Measurements from ENCODE around the gene ZNF143. TPM values are rescaled to one million over a fixed set of nuclear protein-coding genes. Genes with fewer than 3 reads are reported as not detected.
A peak's percentile ranks its signal among the peaks of the same experiment; 100 is the strongest.
"Not testable (repeated sequence)": the region's sequence is repeated elsewhere in the genome, so short reads cannot be mapped to it uniquely, and the experiment has no call there.

ZNF143 gene
- total RNA-seq, 1 experiment from 2014 or later, result 35.8 TPM

DNA sequence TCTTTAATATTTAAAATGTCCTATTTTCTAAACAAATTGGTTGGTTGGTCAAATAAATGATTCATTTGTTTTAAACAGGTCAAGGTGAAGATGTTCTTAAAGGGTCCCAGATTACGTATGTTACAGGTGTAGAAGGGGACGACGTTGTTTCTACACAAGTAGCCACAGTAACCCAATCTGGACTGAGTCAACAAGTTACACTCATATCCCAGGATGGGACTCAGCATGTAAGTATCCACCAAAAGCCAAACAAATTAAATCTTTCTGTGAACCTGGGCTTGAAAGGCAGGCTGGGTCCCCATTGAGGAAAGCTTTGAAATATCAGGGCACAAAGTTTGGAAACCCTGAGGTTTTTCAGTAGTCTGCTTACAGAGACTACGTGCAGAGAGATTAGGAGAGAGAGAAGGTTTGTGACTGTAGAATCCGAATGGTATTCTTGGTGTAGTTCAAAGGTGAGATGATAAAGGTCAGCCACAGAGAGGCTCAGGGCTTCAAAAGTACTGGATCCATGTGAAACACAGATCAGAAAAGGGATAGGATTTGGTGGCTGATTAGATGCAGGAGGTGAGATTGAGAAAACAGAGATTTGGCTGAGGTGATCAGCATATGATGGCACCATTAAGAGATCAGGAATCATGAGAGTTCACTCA, 51.7 kb downstream of the ZNF143 start (continued):
- TF ChIP-seq MAX (CRISPR knock-in tag; IDR thresholded peaks at IDR 0.05) (no peak), TEAD4 (CRISPR knock-in tag; IDR thresholded peaks at IDR 0.05) (no peak), ZNF512 (CRISPR knock-in tag; IDR thresholded peaks at IDR 0.05; ENCODE audit: borderline replicate concordance) (no peak), ESRRA (CRISPR knock-in tag; IDR thresholded peaks at IDR 0.05; ENCODE audit: borderline replicate concordance) (no peak), ATF2 (CRISPR knock-in tag; IDR thresholded peaks at IDR 0.05; ENCODE audit: borderline replicate concordance, low read depth) (no peak), ZNF532 (CRISPR knock-in tag; IDR thresholded peaks at IDR 0.05; ENCODE audit: borderline replicate concordance) (no peak), ETV6 (CRISPR knock-in tag; IDR thresholded peaks at IDR 0.05) (no peak), ZNF263 (CRISPR knock-in tag; IDR thresholded peaks at IDR 0.05; ENCODE audit: low read depth) (no peak)

DNA sequence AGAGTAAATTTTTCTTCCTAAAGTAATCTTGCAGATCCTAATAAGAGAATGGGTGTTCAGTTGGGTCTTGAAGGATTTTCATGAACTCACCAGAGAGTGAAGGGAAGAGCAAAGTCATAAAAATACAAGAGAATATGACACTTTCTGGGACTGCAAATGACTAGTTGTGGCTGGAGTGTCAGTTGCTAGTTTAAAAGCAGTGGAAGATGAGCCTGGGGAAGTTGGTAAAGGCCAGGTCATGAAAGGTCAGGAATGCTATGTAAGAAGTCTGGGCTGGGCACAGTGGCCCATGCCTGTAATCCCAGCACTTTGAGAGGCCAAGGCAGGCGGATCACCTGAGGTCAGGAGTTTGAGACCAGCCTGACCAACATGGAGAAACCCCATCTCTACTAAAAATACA, 53.8 kb downstream of the ZNF143 start:
- H3K36me3 Mint-ChIP-seq, result peaks cover 57% of the 10 kb centered on the region
- H3K27me3 Mint-ChIP-seq (ENCODE audit: low read depth); H3K9me3 Mint-ChIP-seq; ATAC-seq; DNase-seq (ENCODE audit: low spot score); CTCF ChIA-PET; POLR2A ChIA-PET; H3K4me3 Mint-ChIP-seq: not testable (repeated sequence)
- H3K4me1 Mint-ChIP-seq, result peaks cover 17% of the 10 kb centered on the region
- peak overlapping the region; percentile 21; the same call in 1 of the 2 replicates for H3K27ac Mint-ChIP-seq

- POLR2A ChIA-PET, result no interaction called here
- DNase-seq (ENCODE audit: low spot score) (peak; percentile 44), ATAC-seq (peak; percentile 84)
- Mint-ChIP-seq H3K36me3 (peaks cover 52% of the 10 kb centered on the region), H3K27ac (no peak overlapping the region), H3K9me3 (peaks cover 3% of the 10 kb centered on the region), H3K4me1 (peaks cover 20% of the 10 kb centered on the region), H3K27me3 (ENCODE audit: low read depth) (no peaks in the 10 kb centered on the region), H3K4me3 (no peak overlapping the region)
- CTCF ChIA-PET, result interaction anchor here (2.2 to 2.4 kb wide), 2 partner anchors 10 to 19 kb away, joined by 9 to 20 read pairs; no protein-coding TSS in a partner anchor
- TF ChIP-seq SMAD3 (CRISPR knock-in tag; IDR thresholded peaks at IDR 0.05; ENCODE audit: borderline replicate concordance) (no peak), FOXJ3 (CRISPR knock-in tag; IDR thresholded peaks at IDR 0.05; ENCODE audit: borderline replicate concordance) (no peak)
Measured at GRCh38 chr11:9516113-9516512, 55.3 kb downstream of the ZNF143 start.

DNA sequence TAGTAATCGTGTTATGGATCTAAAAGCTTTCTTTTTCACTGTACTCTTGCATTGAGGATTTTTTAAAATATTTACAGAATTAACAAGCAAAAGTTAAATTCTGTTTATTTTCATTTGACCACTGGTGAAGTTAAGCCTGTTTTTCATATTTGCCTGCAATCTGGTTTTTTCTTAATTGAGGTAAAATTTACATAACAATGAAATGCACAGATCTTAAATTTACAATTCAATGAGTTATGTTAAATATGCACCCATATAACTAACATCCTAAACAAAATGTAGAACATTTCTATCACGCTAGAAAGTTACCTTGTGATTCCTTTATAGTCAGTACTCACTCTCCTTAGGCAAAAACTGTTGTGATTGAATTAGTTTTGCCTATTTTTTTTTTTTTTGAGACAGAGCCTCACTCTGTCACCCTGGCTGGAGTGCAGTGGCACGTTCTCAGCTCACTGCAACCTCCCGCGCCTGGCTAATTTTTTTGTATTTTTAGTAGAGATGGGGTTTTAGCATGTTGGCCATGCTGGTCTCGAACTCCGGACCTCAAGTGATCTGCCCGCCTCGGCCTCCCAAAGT, 58.1 kb downstream of the ZNF143 start:
- CTCF ChIA-PET, result interaction anchor here (0.7 to 1.4 kb wide), 4 partner anchors 12 to 229 kb away, joined by 3 to 13 read pairs (median 6); no protein-coding TSS in a partner anchor
- Mint-ChIP-seq H3K4me1 (peaks cover 24% of the 10 kb centered on the region), H3K4me3 (peak overlapping the region; percentile 21), H3K36me3 (peaks cover 51% of the 10 kb centered on the region), H3K9me3 (peaks cover 3% of the 10 kb centered on the region), H3K27me3 (ENCODE audit: low read depth) (no peaks in the 10 kb centered on the region), H3K27ac (peak overlapping the region; percentile 89)
- POLR2A ChIA-PET, result interaction anchor here (0.6 kb wide), 1 partner anchor 239 kb away, joined by 4 read pairs; no protein-coding TSS in a partner anchor
- TF ChIP-seq TCF7 (CRISPR knock-in tag; IDR thresholded peaks at IDR 0.05; ENCODE audit: low read depth) (no peak), ELF4 (CRISPR knock-in tag; IDR thresholded peaks at IDR 0.05; ENCODE audit: low read depth) (no peak), KAT7 (CRISPR knock-in tag; IDR thresholded peaks at IDR 0.05; ENCODE audit: borderline replicate concordance) (no peak), GABPB1 (CRISPR knock-in tag; IDR thresholded peaks at IDR 0.05) (no peak), EMX1 (CRISPR knock-in tag; IDR thresholded peaks at IDR 0.05) (no peak), JAZF1 (CRISPR knock-in tag; IDR thresholded peaks at IDR 0.05) (no peak), RELA (CRISPR knock-in tag; IDR thresholded peaks at IDR 0.05; ENCODE audit: borderline replicate concordance) (no peak), TEAD1 (CRISPR knock-in tag; IDR thresholded peaks at IDR 0.05) (no peak)
- DNase-seq (ENCODE audit: low spot score), result no peak
- ATAC-seq, result no peak; the same call in 1 of the 2 replicates

All from WTC11 (cell line).